Measurements from ENCODE around the gene ENPP7.
A peak's percentile ranks its signal among the peaks of the same experiment; 100 is the strongest.

ENPP7 gene

GRCh38 chr17:79778504-79779083, 47.9 kb downstream of the ENPP7 start:
- peak; percentile 63 for DNase-seq

GRCh38 chr17:79779084-79779529, 48.4 kb downstream of the ENPP7 start:
- DNase-seq, result no peak

- DNase-seq, result no peak
These were observed 49.1 kb downstream of the ENPP7 start for GRCh38 chr17:79779661-79780365.

- no peak for DNase-seq
These were observed 50.4 kb downstream of the ENPP7 start for GRCh38 chr17:79781012-79781650.

- DNase-seq, result no peak
These were observed 51.2 kb downstream of the ENPP7 start for GRCh38 chr17:79781736-79782575.

- DNase-seq, result no peak
These were observed 53.1 kb downstream of the ENPP7 start for GRCh38 chr17:79783891-79784290.

- no peak for DNase-seq
These were observed 53.7 kb downstream of the ENPP7 start for GRCh38 chr17:79784353-79785016.

- no peak for DNase-seq
These were observed 54.5 kb downstream of the ENPP7 start for GRCh38 chr17:79785017-79785899.

- DNase-seq, result no peak
These were observed 55.4 kb downstream of the ENPP7 start for GRCh38 chr17:79785900-79786810.

GRCh38 chr17:79786930-79787643, 56.3 kb downstream of the ENPP7 start:
- DNase-seq, result no peak

GRCh38 chr17:79788455-79788854, 57.7 kb downstream of the ENPP7 start:
- DNase-seq, result no peak

GRCh38 chr17:79788989-79789942, 58.5 kb downstream of the ENPP7 start:
- no peak for DNase-seq

GRCh38 chr17:79789943-79790804, 59.4 kb downstream of the ENPP7 start:
- DNase-seq, result peak; percentile 69

GRCh38 chr17:79790805-79791734, 60.3 kb downstream of the ENPP7 start:
- DNase-seq, result no peak

GRCh38 chr17:79791735-79792161, 61.0 kb downstream of the ENPP7 start:
- no peak for DNase-seq

Data from NCI-H146 (cell line).